GM12874 (cell line): ENCODE measurements around the gene ZNHIT6.

Experiments used
- CTCF ChIP-seq: IDR thresholded peaks from 2 replicates; pipeline ENCODE4 v1.5.1; 2011; ENCODE audit warnings: low read depth, mild to moderate bottlenecking, control low read depth, low read length, moderate library complexity; ENCODE audit not compliant: insufficient read depth

ZNHIT6 gene

DNA sequence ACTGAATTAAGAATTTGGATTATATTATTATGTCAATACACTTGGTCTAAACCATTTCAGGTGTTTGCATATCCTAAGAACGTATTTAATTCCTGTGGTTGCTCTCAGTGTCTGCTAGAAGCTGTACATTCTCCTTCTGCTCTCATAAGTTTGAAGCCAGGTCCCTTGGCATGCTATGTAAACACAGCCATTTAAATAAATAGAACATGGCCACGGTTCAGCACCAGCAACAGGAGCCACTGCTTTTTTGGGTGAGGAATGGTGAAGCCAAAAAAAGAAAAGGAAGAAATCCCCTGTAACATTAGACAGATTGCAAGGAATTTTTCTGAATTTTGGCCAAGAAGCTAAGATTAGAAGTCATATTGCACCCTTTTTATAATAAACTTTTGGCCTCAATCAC is 108.6 kb downstream of the ZNHIT6 start:
- no peak for TF ChIP-seq CTCF
